ENCODE data around the gene ASB6. TPM values are rescaled to one million over a fixed set of nuclear protein-coding genes. Genes with fewer than 3 reads are reported as not detected.

The ASB6 gene
- total RNA-seq, 1 donor from 2014 or later = 26.2 TPM

- Mint-ChIP-seq H3K27me3 (ENCODE audit: unreplicated experiment) (peaks cover 8% of the 10 kb centered on the region), H3K4me3 (ENCODE audit: unreplicated experiment) (no peak overlapping the region), H3K4me1 (ENCODE audit: unreplicated experiment) (no peaks in the 10 kb centered on the region), H3K27ac (ENCODE audit: unreplicated experiment) (no peak overlapping the region), H3K9me3 (ENCODE audit: unreplicated experiment) (no peaks in the 10 kb centered on the region), H3K36me3 (ENCODE audit: low read depth, unreplicated experiment) (peaks cover 22% of the 10 kb centered on the region)
- TF ChIP-seq, protein P1, sequence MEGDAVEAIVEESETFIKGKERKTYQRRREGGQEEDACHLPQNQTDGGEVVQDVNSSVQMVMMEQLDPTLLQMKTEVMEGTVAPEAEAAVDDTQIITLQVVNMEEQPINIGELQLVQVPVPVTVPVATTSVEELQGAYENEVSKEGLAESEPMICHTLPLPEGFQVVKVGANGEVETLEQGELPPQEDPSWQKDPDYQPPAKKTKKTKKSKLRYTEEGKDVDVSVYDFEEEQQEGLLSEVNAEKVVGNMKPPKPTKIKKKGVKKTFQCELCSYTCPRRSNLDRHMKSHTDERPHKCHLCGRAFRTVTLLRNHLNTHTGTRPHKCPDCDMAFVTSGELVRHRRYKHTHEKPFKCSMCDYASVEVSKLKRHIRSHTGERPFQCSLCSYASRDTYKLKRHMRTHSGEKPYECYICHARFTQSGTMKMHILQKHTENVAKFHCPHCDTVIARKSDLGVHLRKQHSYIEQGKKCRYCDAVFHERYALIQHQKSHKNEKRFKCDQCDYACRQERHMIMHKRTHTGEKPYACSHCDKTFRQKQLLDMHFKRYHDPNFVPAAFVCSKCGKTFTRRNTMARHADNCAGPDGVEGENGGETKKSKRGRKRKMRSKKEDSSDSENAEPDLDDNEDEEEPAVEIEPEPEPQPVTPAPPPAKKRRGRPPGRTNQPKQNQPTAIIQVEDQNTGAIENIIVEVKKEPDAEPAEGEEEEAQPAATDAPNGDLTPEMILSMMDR (IDR thresholded peaks at IDR 0.05; ENCODE audit: unreplicated experiment) = no peak
- DNase-seq (ENCODE audit: low spot score) = no peak
These were observed 8.1 kb downstream of the ASB6 start for GRCh38 chr9:129633848-129634247.

DNA sequence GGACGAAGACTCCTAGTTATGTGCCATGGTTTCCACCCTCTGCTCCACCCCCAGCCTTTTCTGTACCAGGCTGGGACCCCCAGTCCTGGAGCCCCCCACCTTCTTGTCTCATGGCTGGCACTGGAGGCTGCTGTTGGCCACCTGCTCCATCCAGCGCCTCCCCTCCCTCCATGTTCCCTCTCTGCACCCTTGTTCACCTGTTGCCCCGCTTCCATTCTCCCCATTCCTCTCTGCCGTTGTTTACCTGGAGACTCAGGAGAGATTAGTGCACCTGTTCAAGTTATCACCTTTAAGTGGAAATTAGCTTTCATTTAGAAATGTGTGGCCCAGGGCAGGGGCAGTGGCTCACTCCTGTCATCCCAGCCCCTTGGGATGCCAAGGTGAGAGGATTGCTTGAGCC lies 8.7 kb downstream of the ASB6 start:
- TF ChIP-seq, protein P1 (IDR thresholded peaks at IDR 0.05; ENCODE audit: unreplicated experiment) = no peak
- H3K27me3 Mint-ChIP-seq (ENCODE audit: unreplicated experiment) = peaks cover 5% of the 10 kb centered on the region
- peaks cover 18% of the 10 kb centered on the region for H3K36me3 Mint-ChIP-seq (ENCODE audit: low read depth, unreplicated experiment)
- no peak overlapping the region for H3K4me3 Mint-ChIP-seq (ENCODE audit: unreplicated experiment)
- peaks cover 4% of the 10 kb centered on the region for H3K4me1 Mint-ChIP-seq (ENCODE audit: unreplicated experiment)
- H3K9me3 Mint-ChIP-seq (ENCODE audit: unreplicated experiment) = no peaks in the 10 kb centered on the region
- DNase-seq (ENCODE audit: low spot score) = no peak
- H3K27ac Mint-ChIP-seq (ENCODE audit: unreplicated experiment) = no peak overlapping the region

GRCh38 chr9:129632460-129632859 lies 9.5 kb downstream of the ASB6 start:
- DNase-seq (ENCODE audit: low spot score) = no peak
- peak overlapping the region; percentile 59 for H3K4me3 Mint-ChIP-seq (ENCODE audit: unreplicated experiment)
- H3K36me3 Mint-ChIP-seq (ENCODE audit: low read depth, unreplicated experiment) = peaks cover 10% of the 10 kb centered on the region
- H3K9me3 Mint-ChIP-seq (ENCODE audit: unreplicated experiment) = no peaks in the 10 kb centered on the region
- no peak overlapping the region for H3K27ac Mint-ChIP-seq (ENCODE audit: unreplicated experiment)
- peaks cover 4% of the 10 kb centered on the region for H3K27me3 Mint-ChIP-seq (ENCODE audit: unreplicated experiment)
- peaks cover 8% of the 10 kb centered on the region for H3K4me1 Mint-ChIP-seq (ENCODE audit: unreplicated experiment)
- TF ChIP-seq, protein P1 (IDR thresholded peaks at IDR 0.05; ENCODE audit: unreplicated experiment) = no peak

DNA sequence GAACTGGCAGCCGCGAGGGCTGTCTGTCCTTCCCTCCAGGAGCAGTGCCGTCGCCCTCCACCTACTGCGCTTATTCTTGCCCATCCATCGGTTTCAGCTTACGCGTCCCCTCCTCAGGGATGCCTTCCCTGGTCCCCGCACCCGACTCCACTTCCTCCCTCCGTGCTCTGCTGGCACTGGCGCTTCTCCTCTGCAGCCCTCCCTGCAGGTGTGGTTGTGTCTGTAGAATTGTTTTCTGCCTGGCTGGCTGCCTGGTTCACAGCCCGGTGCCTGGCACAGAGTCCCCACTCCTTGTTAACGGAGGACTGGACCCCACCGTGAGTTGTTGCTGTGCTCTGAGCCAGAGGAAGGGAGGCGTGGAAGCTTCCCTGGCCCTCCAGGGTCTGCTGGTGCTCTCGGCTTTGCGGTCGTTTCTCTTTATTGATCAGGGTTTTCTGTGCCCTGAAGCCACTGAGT lies 10.2 kb downstream of the ASB6 start:
- H3K27ac Mint-ChIP-seq (ENCODE audit: unreplicated experiment) = no peak overlapping the region
- H3K9me3 Mint-ChIP-seq (ENCODE audit: unreplicated experiment) = no peaks in the 10 kb centered on the region
- peaks cover 4% of the 10 kb centered on the region for H3K27me3 Mint-ChIP-seq (ENCODE audit: unreplicated experiment)
- H3K36me3 Mint-ChIP-seq (ENCODE audit: low read depth, unreplicated experiment) = peaks cover 10% of the 10 kb centered on the region
- TF ChIP-seq, protein P1 (IDR thresholded peaks at IDR 0.05; ENCODE audit: unreplicated experiment) = no peak
- peak overlapping the region; percentile 59 for H3K4me3 Mint-ChIP-seq (ENCODE audit: unreplicated experiment)
- no peak for DNase-seq (ENCODE audit: low spot score)
- H3K4me1 Mint-ChIP-seq (ENCODE audit: unreplicated experiment) = peaks cover 16% of the 10 kb centered on the region

GRCh38 chr9:129630967-129631673 lies 10.8 kb downstream of the ASB6 start:
- Mint-ChIP-seq H3K36me3 (ENCODE audit: low read depth, unreplicated experiment) (peaks cover 10% of the 10 kb centered on the region), H3K4me3 (ENCODE audit: unreplicated experiment) (no peak overlapping the region), H3K4me1 (ENCODE audit: unreplicated experiment) (peaks cover 18% of the 10 kb centered on the region), H3K27me3 (ENCODE audit: unreplicated experiment) (peaks cover 4% of the 10 kb centered on the region), H3K9me3 (ENCODE audit: unreplicated experiment) (no peaks in the 10 kb centered on the region), H3K27ac (ENCODE audit: unreplicated experiment) (no peak overlapping the region)
- TF ChIP-seq, protein P1 (IDR thresholded peaks at IDR 0.05; ENCODE audit: unreplicated experiment) = no peak
- DNase-seq (ENCODE audit: low spot score) = no peak

Measured in endothelial cell (in vitro differentiated cells).